SU-DHL-6 (cell line): Measurements from ENCODE around the gene MAP3K20.

ENCODE experiments used
- CTCF ChIP-seq: fragments of 200-600 bp; sonication (generic); IDR thresholded peaks from one replicate; pipeline ENCODE4 v1.5.1; 2017; ENCODE audit warnings: antibody characterized with exemption, mild to moderate bottlenecking, low read length, moderate library complexity; ENCODE audit not compliant: insufficient read depth, poor library complexity, severe bottlenecking
- EZH2phosphoT487 ChIP-seq: fragments of 200-600 bp; sonication (generic), shearing (Covaris generic); conservative IDR thresholded peaks from 2 replicates; pipeline ENCODE4 v1.6.1; 2018; ENCODE audit warnings: mild to moderate bottlenecking, antibody characterized with exemption, low read length, moderate library complexity, mixed read lengths

DNA sequence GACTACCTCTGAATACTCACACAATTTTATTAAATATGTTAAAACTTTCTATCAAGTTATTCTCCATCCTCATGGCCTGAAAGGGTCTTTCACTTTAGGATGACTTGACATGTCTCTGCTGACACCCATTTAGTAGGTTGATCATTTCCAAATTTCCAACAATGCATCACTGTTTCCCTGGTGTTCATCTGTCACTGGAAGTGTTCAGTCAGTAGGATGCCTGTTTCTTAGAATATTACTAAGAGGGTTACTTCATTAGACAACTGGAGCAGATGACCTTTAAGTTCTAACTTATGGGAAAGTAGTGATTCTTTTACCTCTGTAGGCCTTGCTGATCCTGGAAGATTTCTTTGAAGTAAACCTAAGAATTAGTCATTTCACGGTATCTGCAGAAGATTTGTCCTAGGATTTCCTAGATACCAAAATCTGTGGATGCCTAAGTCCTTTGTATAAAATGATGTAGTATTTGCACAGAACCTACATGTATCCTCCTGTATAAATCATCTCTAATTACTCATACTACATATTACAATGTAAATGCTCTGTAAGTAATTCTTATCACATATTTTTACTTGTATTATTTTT lies 77.7 kb downstream of the MAP3K20 start:
- TF ChIP-seq CTCF (no peak), EZH2phosphoT487 (no peak)
